Coronary artery (tissue), 2 donors: ENCODE data around the gene MGAT5.

Source experiments
- DNase-seq: peaks from one replicate; pipeline ENCODE4 v3.0.0-alpha.2; 2017; ENCODE audit warnings: low spot score
- H3K27ac ChIP-seq, 2 donors: fragments of 200-600 bp; sonication (generic); one replicate each; pipeline ENCODE4 v1.5.1; 2016 to 2019
- H3K4me3 ChIP-seq: fragments of 200-600 bp; sonication (generic); 2 replicates; pipeline ENCODE4 v1.5.1; 2016; ENCODE audit warnings: mild to moderate bottlenecking, moderate library complexity
- CTCF ChIP-seq: fragments of 200-600 bp; sonication (generic); IDR thresholded peaks from one replicate; pipeline ENCODE4 v1.5.1; 2019; ENCODE audit warnings: antibody characterized with exemption

The MGAT5 gene

GRCh38 chr2:134307334-134307733, 53.5 kb downstream of the MGAT5 start:
- DNase-seq, result no peak
- Histone ChIP-seq H3K4me3 (no peak overlapping the region), H3K27ac (no peak overlapping the region)
- TF ChIP-seq CTCF, result no peak

GRCh38 chr2:134308474-134309385, 54.9 kb downstream of the MGAT5 start:
- Histone ChIP-seq H3K27ac (no peak overlapping the region), H3K4me3 (no peak overlapping the region)
- no peak for TF ChIP-seq CTCF
- DNase-seq, result no peak

GRCh38 chr2:134310107-134311079, 56.5 kb downstream of the MGAT5 start:
- Histone ChIP-seq H3K4me3 (no peak overlapping the region), H3K27ac (no peak overlapping the region)
- TF ChIP-seq CTCF, result no peak
- no peak for DNase-seq

GRCh38 chr2:134312482-134312881, 58.6 kb downstream of the MGAT5 start:
- no peak overlapping the region for H3K4me3 ChIP-seq
- TF ChIP-seq CTCF, result no peak
- DNase-seq, result no peak
- no peak overlapping the region for H3K27ac ChIP-seq

GRCh38 chr2:134314202-134314601, 60.3 kb downstream of the MGAT5 start:
- H3K27ac ChIP-seq, result no peak overlapping the region
- no peak for TF ChIP-seq CTCF
- DNase-seq, result no peak
- H3K4me3 ChIP-seq, result no peak overlapping the region

GRCh38 chr2:134314681-134315368, 61.0 kb downstream of the MGAT5 start:
- no peak for TF ChIP-seq CTCF
- Histone ChIP-seq H3K4me3 (no peak overlapping the region), H3K27ac (no peak overlapping the region)
- DNase-seq, result no peak
